NCI-H187 treated with DMSO at 0.1 percent for 48 hours (cell line): ENCODE results near the gene VIPR2.

ENCODE experiments used
- DNase-seq: peaks from one replicate; lab custom pipeline; 2025; lab: John Stamatoyannopoulos, UW

Gene VIPR2

DNA sequence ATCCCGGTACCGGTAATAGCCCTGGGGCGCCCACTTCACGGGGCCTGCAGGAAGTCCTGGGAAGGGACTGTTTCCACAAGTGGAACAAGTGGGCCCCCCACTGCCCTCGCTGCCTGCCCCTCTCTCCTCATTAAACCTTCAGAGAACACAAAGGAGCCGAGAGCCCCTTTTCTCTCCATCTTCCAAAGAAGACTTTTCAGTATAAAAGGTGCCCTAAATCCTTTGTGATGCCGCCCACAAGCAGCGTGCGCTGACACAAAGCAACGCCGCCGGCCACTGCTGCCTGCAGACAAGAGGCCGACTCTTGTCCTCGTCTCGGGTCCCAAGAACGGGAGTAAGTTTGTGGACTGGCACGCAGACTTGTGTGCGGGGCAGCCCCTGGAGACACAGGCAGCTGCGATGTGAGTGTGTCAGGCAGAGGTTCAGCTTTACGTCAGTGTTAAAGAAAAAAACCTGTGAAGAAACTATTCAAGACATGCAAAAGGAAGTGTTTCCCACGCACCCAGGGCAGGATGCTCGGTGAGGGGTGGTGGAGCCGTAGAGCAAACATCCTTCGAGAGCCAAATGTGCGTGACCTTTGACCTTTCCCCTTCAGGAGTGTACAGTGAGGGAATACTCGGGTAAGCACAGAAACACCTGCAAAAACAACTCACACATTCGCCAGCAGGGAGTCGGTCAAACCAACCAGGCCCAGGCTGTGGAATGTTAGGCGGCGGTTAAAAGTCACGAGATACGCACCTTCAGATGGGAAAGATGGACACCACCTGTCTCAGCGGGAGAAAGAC, 118.2 kb downstream of the VIPR2 start:
- no peak for DNase-seq

GRCh38 chr7:159025161-159025779, 119.4 kb downstream of the VIPR2 start:
- peak; percentile 44 for DNase-seq

DNA sequence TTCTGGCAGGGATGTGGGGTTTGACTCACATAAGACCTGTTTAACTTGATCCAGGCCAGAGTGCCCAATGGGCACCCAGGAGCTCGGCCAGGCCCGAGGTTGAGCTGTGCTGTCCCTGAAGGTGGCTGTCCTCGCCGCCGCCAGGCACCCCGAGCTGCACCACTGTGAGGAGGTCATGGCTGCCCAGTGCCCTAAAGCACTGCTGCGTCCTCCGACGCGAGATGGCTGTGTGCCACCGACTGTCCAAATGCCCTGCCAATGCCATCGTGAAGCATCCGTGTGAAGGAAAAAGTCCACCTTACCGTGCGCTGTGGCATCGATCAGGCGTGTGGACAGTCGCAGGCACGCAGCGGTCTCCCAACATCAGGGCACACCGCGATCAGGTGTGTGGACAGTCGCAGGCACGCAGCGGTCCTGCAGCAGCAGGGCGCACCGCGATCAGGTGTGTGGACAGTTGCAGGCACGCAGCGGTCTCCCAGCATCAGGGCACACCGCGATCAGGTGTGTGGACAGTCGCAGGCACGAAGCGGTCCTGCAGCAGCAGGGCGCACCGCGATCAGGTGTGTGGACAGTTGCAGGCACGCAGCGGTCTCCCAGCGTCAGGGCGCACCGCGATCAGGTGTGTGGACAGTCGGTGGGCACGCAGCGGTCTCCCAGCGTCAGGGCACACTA, 120.3 kb downstream of the VIPR2 start:
- DNase-seq = no peak

- no peak for DNase-seq
Observed at GRCh38 chr7:159023746-159024145, 120.9 kb downstream of the VIPR2 start.

GRCh38 chr7:159023206-159023605, 121.5 kb downstream of the VIPR2 start:
- no peak for DNase-seq

- no peak for DNase-seq
Observed at GRCh38 chr7:159022238-159022993, 122.3 kb downstream of the VIPR2 start.

- DNase-seq = no peak
Observed at GRCh38 chr7:159020987-159021386, 123.7 kb downstream of the VIPR2 start.

GRCh38 chr7:159019111-159019510, 125.6 kb downstream of the VIPR2 start:
- DNase-seq = no peak

DNA sequence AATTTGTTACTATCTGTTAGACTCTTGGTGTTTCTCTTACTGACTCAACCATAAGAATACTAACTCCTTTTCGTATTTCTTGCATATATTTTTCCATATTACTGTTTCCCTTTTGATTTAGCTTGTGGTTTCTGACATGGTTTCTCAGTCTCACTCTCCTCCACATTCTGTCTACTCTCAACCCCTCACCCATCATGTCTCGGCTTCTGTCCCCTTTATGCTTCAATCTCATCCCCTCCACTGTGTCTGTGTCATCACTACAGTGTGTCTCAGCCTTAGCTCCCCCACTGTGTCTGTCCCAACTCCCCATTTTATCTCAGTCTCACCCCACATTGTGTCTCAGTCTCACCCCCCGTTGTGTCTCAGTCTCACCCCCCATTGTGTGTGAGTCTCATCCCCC, 126.9 kb downstream of the VIPR2 start:
- DNase-seq = no peak

GRCh38 chr7:159017210-159017609, 127.5 kb downstream of the VIPR2 start:
- DNase-seq = no peak

DNA sequence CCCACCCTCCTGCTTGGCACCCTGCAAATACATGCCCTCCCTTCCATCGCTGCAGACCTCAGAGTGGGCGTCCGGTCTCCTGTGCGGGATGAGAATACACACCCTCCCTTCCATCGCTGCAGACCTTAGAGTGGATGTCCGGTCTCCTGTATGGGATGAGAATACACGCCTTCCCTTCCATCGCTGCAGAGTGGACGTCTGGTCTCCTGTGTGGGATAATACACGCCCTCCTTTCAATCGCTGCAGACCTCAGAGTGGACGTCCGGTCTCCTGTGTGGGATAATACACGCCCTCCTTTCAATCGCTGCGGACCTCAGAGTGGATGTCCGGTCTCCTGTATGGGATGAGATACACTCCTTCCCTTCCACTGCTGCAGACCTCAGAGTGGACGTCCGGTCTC, 128.1 kb downstream of the VIPR2 start:
- no peak for DNase-seq

- no peak for DNase-seq
Observed at GRCh38 chr7:159015454-159016410, 128.9 kb downstream of the VIPR2 start.

DNA sequence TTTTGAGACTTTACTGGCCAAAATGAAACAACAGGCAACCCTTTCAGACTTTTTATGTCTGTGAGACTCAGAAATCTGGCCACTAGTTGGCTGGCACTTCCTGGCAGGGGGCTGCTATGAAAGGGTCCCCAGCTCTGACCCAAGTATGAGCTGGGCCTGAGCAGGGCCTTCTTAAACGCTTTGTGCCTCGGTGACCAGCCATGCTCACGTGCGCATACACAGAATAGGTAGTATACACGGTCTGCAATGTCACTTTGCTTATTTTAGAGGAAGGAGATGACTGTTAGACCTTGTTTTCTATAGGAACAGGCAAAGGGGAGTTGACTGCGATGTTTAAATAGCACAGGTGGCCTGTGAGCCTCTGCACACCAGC, 129.6 kb downstream of the VIPR2 start:
- no peak for DNase-seq

DNA sequence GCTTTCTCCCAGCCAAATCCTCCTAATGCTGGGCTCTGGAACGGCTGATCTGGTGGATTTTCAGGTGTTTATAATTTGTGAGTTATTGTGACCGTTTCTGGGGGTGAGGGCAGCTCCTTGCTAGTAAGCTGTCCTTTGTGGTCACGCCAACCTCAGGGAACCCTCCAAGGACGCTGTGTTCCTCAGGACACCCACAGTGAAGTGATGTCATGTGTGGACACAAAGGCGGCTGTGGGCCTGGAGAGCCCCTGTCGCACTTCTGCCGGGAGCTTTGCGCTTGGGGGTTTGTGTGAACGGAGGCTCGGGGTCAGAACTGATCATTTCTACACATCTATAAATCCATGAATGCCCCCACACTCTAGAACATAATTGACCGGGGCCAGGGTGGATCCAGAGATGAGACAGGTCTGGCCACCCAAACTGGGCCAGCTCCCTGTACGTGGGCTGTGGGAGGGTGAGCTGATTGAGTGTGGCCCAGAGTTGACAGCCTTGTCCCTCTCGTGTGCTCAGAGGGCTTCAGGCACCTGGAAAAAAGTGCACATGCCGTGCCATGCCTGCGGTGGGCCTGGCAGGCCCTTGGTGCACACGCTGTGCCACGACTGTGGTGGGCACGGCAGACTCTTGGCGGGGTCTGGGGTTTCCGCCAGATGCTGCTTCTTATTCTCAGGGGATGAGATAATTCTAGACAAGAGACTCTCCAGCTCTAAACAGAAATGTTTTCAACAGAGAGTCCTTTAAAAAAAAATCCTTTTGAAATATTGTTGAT, 130.2 kb downstream of the VIPR2 start:
- DNase-seq = no peak

- DNase-seq = no peak
Observed at GRCh38 chr7:159013825-159014289, 130.8 kb downstream of the VIPR2 start.

DNA sequence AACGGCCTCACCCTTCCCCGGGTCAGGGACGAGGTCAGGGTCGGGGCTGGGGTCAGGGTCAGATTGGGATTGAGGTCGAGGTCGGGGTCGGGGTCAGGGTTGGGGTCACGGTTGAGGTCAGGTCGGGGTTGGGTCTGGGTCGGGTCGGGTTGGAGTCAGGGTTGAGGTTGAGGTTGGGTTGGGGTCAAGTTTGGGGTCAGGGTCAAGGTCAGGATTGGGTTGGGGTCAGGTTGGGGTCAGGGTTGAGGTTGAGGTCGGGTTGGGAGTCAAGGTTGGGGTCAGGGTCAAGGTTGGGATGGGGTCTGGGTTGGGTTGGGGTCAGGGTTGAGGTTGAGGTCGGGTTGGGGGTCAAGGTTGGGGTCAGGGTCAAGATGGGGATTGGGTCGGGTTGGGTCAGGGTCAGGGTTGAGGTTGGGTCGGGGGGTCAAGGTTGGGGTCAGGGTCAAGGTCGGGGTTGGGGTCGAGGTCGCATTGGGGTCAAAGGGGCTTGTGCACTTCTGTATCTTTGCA, 131.4 kb downstream of the VIPR2 start:
- no peak for DNase-seq

- no peak for DNase-seq
Observed at GRCh38 chr7:159012353-159013069, 132.2 kb downstream of the VIPR2 start.

DNA sequence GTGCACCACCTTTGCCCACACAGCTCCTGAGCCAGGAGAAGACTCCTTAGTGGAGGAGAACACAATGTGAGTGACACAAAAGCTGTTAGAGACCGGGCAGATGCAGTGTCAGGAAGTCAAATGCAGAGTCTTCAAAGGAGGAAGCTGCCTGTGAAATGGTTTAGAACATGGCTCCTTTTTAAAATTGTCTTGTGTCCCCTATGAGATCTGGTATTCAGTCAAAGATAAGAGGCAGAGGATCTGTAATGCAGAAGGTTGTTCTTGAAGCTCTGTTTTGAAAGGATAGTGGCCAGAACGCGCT, 133.0 kb downstream of the VIPR2 start:
- no peak for DNase-seq

- DNase-seq = no peak
Observed at GRCh38 chr7:159010937-159011721, 133.5 kb downstream of the VIPR2 start.
